MV-4-11 (cell line): ENCODE measurements around the gene ALK.

ENCODE experiments used
- DNase-seq: peaks from one replicate; lab custom pipeline; 2025; lab: John Stamatoyannopoulos, UW

Gene ALK

GRCh38 chr2:29789911-29790485, 131.4 kb downstream of the ALK start:
- no peak for DNase-seq

GRCh38 chr2:29787473-29788465, 133.6 kb downstream of the ALK start:
- no peak for DNase-seq

- no peak for DNase-seq
Measured at GRCh38 chr2:29786361-29786760, 135.0 kb downstream of the ALK start.

GRCh38 chr2:29783666-29784065, 137.7 kb downstream of the ALK start:
- no peak for DNase-seq

GRCh38 chr2:29782549-29783458, 138.6 kb downstream of the ALK start:
- no peak for DNase-seq

- DNase-seq: no peak
Measured at GRCh38 chr2:29782087-29782486, 139.3 kb downstream of the ALK start.

GRCh38 chr2:29780906-29781305, 140.5 kb downstream of the ALK start:
- no peak for DNase-seq

- DNase-seq: no peak
Measured at GRCh38 chr2:29777161-29777560, 144.2 kb downstream of the ALK start.

- DNase-seq: no peak
Measured at GRCh38 chr2:29776406-29776805, 145.0 kb downstream of the ALK start.

GRCh38 chr2:29775937-29776336, 145.4 kb downstream of the ALK start:
- no peak for DNase-seq

- DNase-seq: no peak
Measured at GRCh38 chr2:29774624-29775023, 146.8 kb downstream of the ALK start.

- no peak for DNase-seq
Measured at GRCh38 chr2:29770846-29771245, 150.5 kb downstream of the ALK start.

GRCh38 chr2:29769847-29770246, 151.5 kb downstream of the ALK start:
- DNase-seq: no peak

GRCh38 chr2:29767606-29768335, 153.6 kb downstream of the ALK start:
- no peak for DNase-seq

GRCh38 chr2:29766191-29766590, 155.2 kb downstream of the ALK start:
- no peak for DNase-seq

GRCh38 chr2:29765721-29766120, 155.7 kb downstream of the ALK start:
- no peak for DNase-seq

GRCh38 chr2:29763371-29763770, 158.0 kb downstream of the ALK start:
- DNase-seq: no peak

GRCh38 chr2:29762239-29762638, 159.1 kb downstream of the ALK start:
- no peak for DNase-seq

GRCh38 chr2:29761278-29761677, 160.1 kb downstream of the ALK start:
- no peak for DNase-seq

GRCh38 chr2:29760008-29760407, 161.4 kb downstream of the ALK start:
- DNase-seq: no peak

GRCh38 chr2:29759360-29759759, 162.0 kb downstream of the ALK start:
- no peak for DNase-seq

- no peak for DNase-seq
Measured at GRCh38 chr2:29755829-29756228, 165.6 kb downstream of the ALK start.
